ENCODE results near the gene HMGXB3.

- TF ChIP-seq POLR2AphosphoS5 (IDR thresholded peaks at IDR 0.05) (no peak), CTCF (IDR thresholded peaks at IDR 0.05) (no peak)
These were observed 43.9 kb upstream of the HMGXB3 start for GRCh38 chr5:149956685-149957084.

Measured in suprapubic skin (tissue), 3 donors.